ENCODE results near the gene TEKT5. TPM values are rescaled to one million over a fixed set of nuclear protein-coding genes. Genes with fewer than 3 reads are reported as not detected.
A peak's percentile ranks its signal among the peaks of the same experiment; 100 is the strongest.

Gene TEKT5
- polyA plus RNA-seq, 6 donors from 2014 or later, result 0.32 to 0.35 TPM; not detected in 4

DNA sequence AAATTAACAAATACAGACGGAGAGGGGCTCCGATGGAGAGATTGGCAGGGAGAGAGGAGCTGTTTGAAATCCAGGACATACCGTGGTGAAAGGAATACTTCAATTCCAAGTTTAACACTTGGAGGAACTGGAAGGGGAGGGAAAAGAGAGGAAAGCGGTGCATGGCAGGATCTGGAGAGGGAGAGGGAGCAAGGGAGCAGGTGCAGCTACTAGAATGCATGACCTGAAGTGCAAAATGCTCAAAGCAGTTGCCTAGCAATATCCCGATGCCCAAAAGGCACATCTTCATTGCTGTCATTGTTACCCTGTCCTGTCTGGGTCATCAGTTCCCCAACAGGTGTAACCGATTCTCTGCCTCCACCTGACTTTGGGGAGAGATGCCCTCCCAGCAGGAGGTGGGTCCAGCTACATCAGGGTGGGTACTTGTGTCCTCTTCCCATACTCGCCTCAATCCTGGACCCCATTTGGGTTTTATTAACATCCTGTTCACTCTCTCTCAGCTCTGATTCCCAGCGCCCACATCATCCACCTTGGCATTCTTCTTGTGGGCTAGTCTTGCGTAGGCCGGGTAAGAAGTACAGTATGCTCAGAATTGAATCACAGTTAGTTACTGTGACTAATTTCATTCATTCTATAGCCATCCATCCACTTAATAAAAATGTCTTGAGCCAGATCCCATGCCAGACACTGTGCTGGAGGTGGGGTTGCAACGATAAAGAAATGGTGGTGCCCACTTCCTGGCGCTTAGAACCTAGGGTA, 76.9 kb downstream of the TEKT5 start:
- Mint-ChIP-seq H3K36me3 (no peaks in the 10 kb centered on the region), H3K4me3 (no peak overlapping the region), H3K4me1 (peaks cover 28 to 36% (median 35%) of the 10 kb centered on the region in 3 donors), H3K27me3 (peaks cover 4 to 34% (median 32%) of the 10 kb centered on the region in 3 donors), H3K9me3 (no peaks in the 10 kb centered on the region), H3K27ac (peak overlapping the region in 3 of 6 donors; percentile 61 to 81 (median 72))
- no peak for ATAC-seq (ENCODE audit: low read depth in 2 of 2)
- no peak for DNase-seq

DNA sequence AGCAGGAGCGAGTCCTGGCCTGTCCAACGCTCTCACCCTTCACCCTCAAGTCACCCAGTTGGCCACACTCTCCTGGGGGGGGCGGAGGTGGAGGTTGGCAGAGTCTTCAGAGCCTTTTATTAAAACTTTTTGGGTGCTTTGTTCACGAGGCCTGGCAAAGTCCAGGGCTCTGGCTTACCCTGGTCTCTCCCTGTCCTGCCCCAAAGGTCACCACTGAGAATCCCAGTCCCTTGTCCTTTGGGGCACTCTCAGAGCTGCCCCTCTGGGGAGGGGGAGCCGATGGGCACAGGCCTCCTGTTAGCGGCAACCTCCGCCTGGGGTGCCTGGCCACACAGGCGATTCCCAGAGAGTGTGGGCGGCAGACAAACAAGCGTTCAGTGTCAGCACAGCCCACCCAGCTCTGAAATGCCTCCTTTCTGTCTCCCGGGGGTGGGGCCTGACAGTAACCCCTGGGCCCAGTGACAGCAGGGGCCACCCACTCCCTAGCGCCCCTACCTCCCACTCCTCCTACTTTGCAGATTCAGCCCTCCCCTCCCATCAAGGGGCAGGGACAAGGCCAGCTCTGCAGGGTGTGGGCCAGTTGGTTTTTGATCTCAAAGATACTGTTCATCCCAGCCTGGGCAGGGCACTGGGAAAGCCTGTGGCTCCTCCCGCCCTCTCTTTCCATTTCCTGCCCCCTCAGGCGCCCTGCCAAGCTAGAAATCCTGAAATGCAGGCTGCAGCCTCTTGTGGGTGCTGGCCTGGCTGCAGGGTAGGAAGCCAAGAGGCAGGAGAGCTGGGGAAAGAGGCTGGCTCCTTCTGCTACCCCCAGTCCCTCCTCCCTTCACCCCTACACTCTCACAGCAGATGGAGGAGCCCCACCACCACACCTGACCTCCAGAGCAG, 77.7 kb downstream of the TEKT5 start:
- Mint-ChIP-seq H3K4me1 (peaks cover 32 to 45% (median 42%) of the 10 kb centered on the region in 3 donors), H3K27me3 (peaks cover 4 to 34% (median 32%) of the 10 kb centered on the region in 3 donors)
- no peak for DNase-seq

DNA sequence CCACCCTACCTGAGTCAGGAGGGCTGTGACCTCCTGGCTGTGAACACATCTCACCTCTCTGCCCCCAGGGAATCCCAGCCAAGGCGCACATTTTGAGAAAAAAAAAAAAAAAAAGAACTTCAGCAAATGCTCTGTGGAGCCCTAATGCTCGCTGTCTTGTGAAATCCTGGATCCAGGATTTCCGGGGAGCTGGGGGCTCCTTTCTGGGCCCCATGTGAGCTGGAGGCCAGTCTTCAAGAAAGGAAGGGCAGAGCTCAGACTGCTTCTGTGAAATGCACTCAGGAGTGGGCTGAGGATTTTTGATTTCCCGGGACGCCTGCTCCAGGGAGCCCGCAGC, 78.3 kb downstream of the TEKT5 start:
- no peaks in the 10 kb centered on the region for H3K9me3 Mint-ChIP-seq
- DNase-seq (no peak), ATAC-seq (ENCODE audit: low read depth in 2 of 2) (no peak)
- no peaks in the 10 kb centered on the region for H3K36me3 Mint-ChIP-seq
- peaks cover 35 to 49% (median 45%) of the 10 kb centered on the region in 3 donors for H3K4me1 Mint-ChIP-seq
- peaks cover 4 to 34% (median 32%) of the 10 kb centered on the region in 3 donors for H3K27me3 Mint-ChIP-seq
- no peak overlapping the region for H3K4me3 Mint-ChIP-seq
- peak overlapping the region in 1 of 6 donors; percentile 44 for H3K27ac Mint-ChIP-seq

More for the DNA sequence above, 77.7 kb downstream of the TEKT5 start:
- Mint-ChIP-seq H3K9me3 (no peaks in the 10 kb centered on the region), H3K27ac (peak overlapping the region in 2 of 6 donors; percentile 72 to 81), H3K4me3 (no peak overlapping the region), H3K36me3 (no peaks in the 10 kb centered on the region)
- ATAC-seq (ENCODE audit: low read depth in 2 of 2), result no peak

DNA sequence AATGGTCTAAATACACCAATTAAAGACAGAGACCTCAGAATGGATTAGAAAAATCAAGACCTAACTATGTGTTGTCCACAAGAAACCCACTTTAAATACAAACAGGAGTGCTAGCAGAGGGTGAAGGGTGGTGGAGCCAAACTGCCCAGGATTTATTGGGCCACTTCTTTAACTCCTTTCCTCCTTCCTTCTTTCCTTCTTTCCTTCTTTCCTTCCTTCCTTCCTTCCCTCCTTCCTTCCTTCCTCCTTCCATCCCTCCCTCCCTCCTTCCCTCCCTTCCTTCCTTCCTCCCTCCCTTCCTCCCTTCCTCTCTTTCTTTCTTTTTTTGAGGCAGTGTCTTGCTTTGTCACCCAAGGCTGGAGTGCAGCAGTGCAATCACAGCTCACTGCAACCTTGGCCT, 80.0 kb downstream of the TEKT5 start:
- Mint-ChIP-seq H3K27ac (peak overlapping the region in 2 of 6 donors; percentile 28 to 70), H3K27me3 (peaks cover 4 to 25% (median 25%) of the 10 kb centered on the region in 3 donors), H3K4me3 (no peak overlapping the region)

DNA sequence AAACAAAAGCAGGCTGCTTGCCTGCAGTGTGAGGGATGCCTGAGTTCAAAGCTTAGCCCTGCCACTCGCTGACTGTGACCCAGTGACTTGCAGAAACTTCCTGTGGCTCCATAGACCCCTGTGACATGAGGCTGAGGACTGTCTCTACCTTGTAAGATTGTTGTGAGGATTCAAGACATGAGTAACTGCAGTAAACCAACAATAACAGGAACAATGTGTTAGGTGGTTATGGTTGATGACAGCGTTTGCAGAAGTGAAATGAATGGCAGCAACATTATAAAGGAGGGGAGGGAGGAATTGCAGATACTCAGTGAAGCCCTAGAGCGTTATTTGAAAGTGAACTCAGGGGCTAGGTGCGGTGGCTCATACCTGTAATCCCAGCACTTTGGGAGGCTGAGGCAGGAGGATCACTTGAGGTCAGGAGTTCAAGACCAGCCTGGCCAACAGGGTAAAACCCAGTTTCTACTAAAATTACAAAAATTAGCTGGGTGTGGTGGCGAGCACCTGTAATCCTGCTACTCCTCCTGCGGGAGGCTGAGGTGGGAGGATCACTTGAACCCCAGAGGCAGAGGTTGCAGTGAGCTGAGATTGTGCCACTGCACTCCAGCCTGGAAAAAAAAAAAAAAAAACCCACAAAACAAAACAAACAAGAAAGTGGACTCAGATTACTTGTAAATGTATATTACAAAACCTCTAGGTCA, 80.8 kb downstream of the TEKT5 start:
- no peaks in the 10 kb centered on the region for H3K9me3 Mint-ChIP-seq
- H3K4me1 Mint-ChIP-seq, result peaks cover 26 to 38% (median 35%) of the 10 kb centered on the region in 3 donors
- peaks cover 4 to 18% (median 17%) of the 10 kb centered on the region in 3 donors for H3K27me3 Mint-ChIP-seq
- DNase-seq, result peak; percentile 63
- peak overlapping the region in 4 of 8 donors; percentile 7 to 53 (median 36) for H3K4me3 Mint-ChIP-seq
- peak; percentile 97 to 99 for ATAC-seq (ENCODE audit: low read depth in 2 of 2)
- H3K27ac Mint-ChIP-seq, result peak overlapping the region in 2 of 6 donors; percentile 2 to 68
- no peaks in the 10 kb centered on the region for H3K36me3 Mint-ChIP-seq

More for the DNA sequence above, 80.0 kb downstream of the TEKT5 start:
- DNase-seq (no peak), ATAC-seq (ENCODE audit: low read depth in 2 of 2) (no peak)
- H3K36me3 Mint-ChIP-seq, result no peaks in the 10 kb centered on the region
- H3K4me1 Mint-ChIP-seq, result peaks cover 32 to 46% (median 42%) of the 10 kb centered on the region in 3 donors
- no peaks in the 10 kb centered on the region for H3K9me3 Mint-ChIP-seq

DNA sequence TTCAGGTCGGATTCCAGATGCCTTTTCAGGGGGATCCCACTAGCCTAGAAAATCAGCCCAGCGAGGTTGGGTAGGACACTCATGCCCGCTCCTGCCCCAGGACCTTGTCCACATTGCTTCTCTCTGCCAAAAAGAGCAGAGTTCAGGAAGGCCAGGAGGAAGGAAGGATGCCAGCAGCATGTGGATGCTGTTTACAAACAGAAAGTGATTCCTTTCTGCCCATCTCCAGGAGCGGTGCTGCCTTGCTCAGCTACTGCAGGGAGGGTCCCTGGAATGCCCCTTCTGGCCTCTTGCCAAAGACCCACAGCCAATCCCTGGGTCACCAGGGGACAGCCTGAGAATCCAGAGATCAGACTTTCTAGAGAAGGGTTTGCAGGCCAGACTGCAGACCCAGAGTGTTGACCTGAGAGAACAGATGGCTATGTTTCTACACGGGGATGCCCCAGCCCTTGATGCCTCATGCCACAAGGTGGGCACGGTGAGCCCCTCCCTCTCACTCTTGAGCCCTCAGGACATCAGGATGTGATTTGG, 82.0 kb downstream of the TEKT5 start:
- H3K27me3 Mint-ChIP-seq, result peaks cover 7 to 9% (median 8%) of the 10 kb centered on the region in 3 donors
- H3K36me3 Mint-ChIP-seq, result no peaks in the 10 kb centered on the region
- H3K9me3 Mint-ChIP-seq, result no peaks in the 10 kb centered on the region
- H3K4me1 Mint-ChIP-seq, result peaks cover 22 to 38% (median 32%) of the 10 kb centered on the region in 3 donors
- H3K27ac Mint-ChIP-seq, result peak overlapping the region in 1 of 6 donors; percentile 43
- DNase-seq (no peak), ATAC-seq (ENCODE audit: low read depth in 2 of 2) (no peak)
- peak overlapping the region in 2 of 8 donors; percentile 12 to 25 for H3K4me3 Mint-ChIP-seq

DNA sequence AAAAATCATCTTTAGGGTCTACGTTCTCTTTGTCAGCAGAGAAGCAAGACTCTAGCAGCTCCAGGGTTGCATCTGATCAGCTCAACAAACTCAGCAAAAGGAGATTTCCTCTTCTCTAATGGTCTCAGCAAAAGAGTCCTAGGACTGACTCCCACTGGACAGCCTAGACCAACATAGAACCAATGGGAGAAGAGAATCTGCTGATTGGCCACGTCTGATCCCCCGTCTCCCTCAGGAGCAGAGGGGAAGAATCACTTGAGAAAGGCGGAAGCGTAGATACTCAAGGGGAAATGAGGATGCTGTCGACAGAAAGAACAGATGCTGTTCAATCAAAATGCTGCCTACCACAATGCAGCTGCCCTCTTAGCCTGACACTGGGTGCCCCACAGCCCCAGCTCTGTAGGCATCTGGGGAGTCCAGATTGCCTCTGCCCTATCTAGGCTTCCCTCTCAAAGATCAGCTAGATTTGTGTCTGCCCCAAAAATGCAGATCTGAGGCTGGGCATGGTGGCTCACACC, 82.8 kb downstream of the TEKT5 start:
- Mint-ChIP-seq H3K9me3 (no peaks in the 10 kb centered on the region), H3K4me3 (peak overlapping the region in 1 of 8 donors; percentile 21), H3K4me1 (peaks cover 22 to 38% (median 32%) of the 10 kb centered on the region in 3 donors), H3K27ac (peak overlapping the region in 4 of 6 donors; percentile 43 to 69 (median 60)), H3K27me3 (peaks cover 7 to 9% (median 9%) of the 10 kb centered on the region in 3 donors), H3K36me3 (no peaks in the 10 kb centered on the region)
- DNase-seq (no peak), ATAC-seq (ENCODE audit: low read depth in 2 of 2) (no peak)

DNA sequence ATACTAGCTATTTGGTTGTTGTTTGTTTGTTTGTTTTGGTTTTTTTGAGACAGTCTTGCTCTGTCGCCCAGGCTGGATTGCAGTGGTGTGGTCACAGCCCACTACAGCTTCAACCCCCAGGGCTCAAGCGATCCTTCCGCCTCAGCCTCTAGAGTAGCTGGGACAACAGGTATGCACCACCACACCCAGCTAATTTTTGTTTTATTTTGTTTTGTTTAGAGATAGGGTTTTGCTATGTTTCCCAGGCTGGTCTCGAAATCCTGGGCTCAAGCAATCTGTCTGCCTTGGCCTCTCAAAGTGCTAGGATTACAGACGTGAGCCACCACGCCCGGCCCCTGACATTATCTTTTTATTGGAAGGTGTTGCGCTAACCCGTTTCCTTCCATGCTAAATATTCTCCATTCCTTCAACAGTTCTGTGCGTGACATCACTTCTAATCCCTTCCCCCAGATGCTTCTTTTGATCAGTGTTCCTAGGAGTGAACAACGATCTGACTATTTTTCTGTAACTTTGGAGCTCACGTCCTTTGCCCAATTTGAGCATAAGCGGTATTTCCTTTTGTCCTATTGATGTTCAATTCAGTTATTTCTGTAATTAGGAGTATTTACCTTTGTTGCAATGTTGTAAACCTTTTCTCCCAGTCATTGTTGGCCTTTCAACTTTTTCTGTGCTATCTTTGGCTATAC, 84.1 kb downstream of the TEKT5 start:
- Mint-ChIP-seq H3K27ac (peak overlapping the region in 1 of 6 donors; percentile 26), H3K4me1 (peaks cover 22 to 38% (median 28%) of the 10 kb centered on the region in 3 donors), H3K27me3 (peaks cover 12 to 14% (median 13%) of the 10 kb centered on the region in 3 donors), H3K9me3 (no peaks in the 10 kb centered on the region), H3K4me3 (no peak overlapping the region), H3K36me3 (no peaks in the 10 kb centered on the region)
- no peak for ATAC-seq (ENCODE audit: low read depth in 2 of 2)
- DNase-seq, result no peak

DNA sequence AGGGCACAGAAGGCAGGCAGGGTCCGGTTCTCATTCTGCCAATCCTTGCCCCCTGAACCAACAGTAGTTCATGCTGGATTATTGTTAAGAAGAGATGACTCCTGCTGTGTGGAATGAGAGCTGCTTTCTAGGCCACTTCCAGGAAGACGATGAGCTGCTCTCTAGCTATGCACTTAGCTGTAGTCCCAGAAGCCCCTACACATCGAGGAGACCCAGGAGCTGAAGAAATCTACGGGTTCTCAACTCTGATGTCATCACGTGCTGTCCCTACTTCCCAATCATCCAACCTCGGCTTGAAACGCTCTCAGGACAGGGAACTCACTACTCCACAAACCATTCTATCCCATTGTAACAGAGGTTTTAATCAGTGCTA, 85.3 kb downstream of the TEKT5 start:
- no peaks in the 10 kb centered on the region for H3K36me3 Mint-ChIP-seq
- peaks cover 18 to 27% (median 24%) of the 10 kb centered on the region in 3 donors for H3K4me1 Mint-ChIP-seq
- H3K27ac Mint-ChIP-seq, result peak overlapping the region in 1 of 6 donors; percentile 88
- DNase-seq (no peak), ATAC-seq (ENCODE audit: low read depth in 2 of 2) (no peak)
- no peak overlapping the region for H3K4me3 Mint-ChIP-seq
- no peaks in the 10 kb centered on the region for H3K9me3 Mint-ChIP-seq
- H3K27me3 Mint-ChIP-seq, result peaks cover 12 to 14% (median 13%) of the 10 kb centered on the region in 3 donors

DNA sequence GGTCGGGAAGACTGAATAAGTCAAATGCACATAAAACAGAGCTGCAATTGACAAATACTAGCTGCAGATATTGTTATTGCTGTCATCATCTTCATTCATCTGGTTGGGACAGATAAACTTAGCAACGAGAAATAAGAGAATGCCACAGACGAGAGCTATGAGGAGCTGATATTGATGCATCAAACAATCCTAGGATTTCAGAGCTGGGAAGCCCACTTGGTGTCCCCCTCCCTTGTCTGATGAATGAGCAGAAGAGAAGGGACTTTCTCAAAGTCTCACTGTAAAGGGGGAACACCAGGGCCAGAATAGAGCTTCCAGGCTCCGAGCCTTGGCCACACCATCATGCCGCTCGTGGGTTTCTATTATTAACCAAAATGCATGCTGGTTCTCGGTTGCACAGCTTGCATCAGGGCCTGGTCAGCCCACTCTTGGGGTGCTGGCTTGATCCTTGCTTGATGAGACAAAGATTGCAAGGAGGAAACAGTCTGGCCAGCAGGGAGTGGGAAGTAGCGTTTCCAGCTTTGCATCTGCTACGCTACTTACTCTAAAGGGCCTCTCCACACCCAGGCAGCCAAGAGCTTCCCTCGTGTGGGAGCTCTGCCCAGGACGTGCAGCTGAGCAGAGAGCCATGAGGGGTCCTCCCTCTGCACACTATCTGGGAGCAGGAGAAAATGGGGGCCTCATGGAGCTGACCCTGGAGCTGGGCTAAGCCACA, 85.9 kb downstream of the TEKT5 start:
- Mint-ChIP-seq H3K4me1 (peaks cover 14 to 22% (median 18%) of the 10 kb centered on the region in 3 donors), H3K36me3 (no peaks in the 10 kb centered on the region), H3K27ac (no peak overlapping the region)

DNA sequence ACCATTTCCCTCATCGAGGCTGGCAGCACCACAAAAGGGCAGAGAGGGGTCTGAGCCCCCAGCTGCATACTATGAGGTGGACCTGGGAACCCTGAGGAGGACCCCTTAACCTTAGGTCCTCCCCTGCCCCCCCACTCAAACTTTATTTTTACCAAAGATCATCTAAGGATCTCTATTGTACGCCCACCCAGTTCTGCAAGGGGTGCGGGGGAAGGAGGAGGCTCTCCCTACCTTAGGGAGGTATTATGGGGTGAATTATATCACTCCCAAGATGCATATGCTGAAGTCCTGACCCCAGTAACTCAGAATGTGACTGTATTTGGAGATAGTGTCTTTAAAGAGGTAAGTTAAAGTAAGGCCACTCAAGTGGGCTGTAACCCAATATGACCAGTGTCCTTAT, 87.6 kb downstream of the TEKT5 start:
- H3K4me3 Mint-ChIP-seq, result no peak overlapping the region
- ATAC-seq (ENCODE audit: low read depth in 2 of 2), result no peak

More for the DNA sequence above, 85.9 kb downstream of the TEKT5 start:
- Mint-ChIP-seq H3K9me3 (no peaks in the 10 kb centered on the region), H3K4me3 (no peak overlapping the region), H3K27me3 (peaks cover 11 to 14% (median 12%) of the 10 kb centered on the region in 3 donors)
- no peak for DNase-seq
- no peak for ATAC-seq (ENCODE audit: low read depth in 2 of 2)

More for the DNA sequence above, 87.6 kb downstream of the TEKT5 start:
- Mint-ChIP-seq H3K4me1 (peaks cover 5 to 8% (median 6%) of the 10 kb centered on the region in 3 donors), H3K9me3 (no peaks in the 10 kb centered on the region), H3K36me3 (no peaks in the 10 kb centered on the region), H3K27ac (peak overlapping the region in 1 of 6 donors; percentile 62), H3K27me3 (peaks cover 9 to 14% (median 12%) of the 10 kb centered on the region in 3 donors)
- DNase-seq, result no peak
